NCI-H146 (cell line): ENCODE measurements around the gene U2AF2.

ENCODE experiments used
- DNase-seq: peaks from one replicate; lab custom pipeline; 2025; lab: John Stamatoyannopoulos, UW

Gene U2AF2

GRCh38 chr19:55690769-55691545, 36.1 kb downstream of the U2AF2 start:
- no peak for DNase-seq

DNA sequence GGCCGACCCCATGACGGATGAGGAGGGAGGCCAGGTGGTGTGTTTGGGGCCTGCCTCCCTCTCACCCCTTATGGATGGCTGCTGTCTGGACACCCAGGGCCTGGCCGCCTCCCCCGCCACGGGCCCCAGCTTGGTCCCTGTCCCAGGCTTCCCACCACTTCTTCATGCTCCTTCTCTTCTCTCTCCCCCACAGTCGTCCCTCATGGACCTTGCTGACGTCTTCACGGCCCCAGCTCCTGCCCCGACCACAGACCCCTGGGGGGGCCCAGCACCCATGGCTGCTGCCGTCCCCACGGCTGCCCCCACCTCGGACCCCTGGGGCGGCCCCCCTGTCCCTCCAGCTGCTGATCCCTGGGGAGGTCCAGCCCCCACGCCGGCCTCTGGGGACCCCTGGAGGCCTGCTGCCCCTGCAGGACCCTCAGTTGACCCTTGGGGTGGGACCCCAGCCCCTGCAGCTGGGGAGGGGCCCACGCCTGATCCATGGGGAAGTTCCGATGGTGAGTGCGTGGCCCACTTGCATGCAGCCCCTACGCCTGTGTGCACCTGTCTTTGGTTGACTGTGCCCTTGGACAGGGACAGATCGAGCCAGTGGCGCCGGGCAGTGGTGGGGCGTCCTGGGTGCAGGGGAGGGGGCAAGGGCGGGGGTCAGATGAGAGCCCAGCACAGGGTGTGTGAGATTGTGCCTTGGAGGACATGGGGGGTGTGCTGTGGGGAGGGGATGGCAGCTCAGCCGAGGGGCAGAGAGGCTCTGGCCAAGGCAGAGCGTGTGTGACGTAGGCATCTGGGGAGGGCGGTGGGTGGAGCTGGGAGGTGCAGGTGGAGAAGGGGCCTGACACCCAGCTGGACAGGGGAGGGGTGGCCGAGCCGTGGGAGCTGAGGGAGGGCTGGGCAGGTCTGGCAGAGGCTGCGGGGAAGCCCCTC, 37.0 kb downstream of the U2AF2 start:
- no peak for DNase-seq

- DNase-seq: no peak
Measured at GRCh38 chr19:55692681-55693081, 37.8 kb downstream of the U2AF2 start.

GRCh38 chr19:55693336-55693974, 38.6 kb downstream of the U2AF2 start:
- DNase-seq: no peak

DNA sequence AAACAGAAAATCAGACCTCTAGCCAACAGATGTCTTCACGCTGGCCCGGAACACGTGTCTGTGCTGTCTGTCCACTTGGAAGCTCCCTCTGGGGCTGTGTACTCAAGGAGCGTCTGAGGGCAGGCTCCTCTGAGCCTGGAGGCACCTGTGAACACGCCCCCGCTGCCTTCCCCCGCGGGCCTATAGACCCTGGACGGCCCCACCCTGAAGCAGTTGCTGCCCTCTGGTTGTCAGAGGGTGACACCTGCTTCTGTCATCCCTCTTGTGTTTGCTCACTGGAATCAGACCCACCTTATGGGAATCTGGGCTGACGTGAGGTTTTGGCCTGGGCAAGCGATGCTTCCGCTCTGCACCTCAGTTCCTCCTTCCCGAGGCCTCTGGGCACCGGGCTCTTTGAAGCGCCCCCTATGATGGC, 39.4 kb downstream of the U2AF2 start:
- no peak for DNase-seq

- DNase-seq: no peak
Measured at GRCh38 chr19:55694656-55695491, 40.0 kb downstream of the U2AF2 start.

DNA sequence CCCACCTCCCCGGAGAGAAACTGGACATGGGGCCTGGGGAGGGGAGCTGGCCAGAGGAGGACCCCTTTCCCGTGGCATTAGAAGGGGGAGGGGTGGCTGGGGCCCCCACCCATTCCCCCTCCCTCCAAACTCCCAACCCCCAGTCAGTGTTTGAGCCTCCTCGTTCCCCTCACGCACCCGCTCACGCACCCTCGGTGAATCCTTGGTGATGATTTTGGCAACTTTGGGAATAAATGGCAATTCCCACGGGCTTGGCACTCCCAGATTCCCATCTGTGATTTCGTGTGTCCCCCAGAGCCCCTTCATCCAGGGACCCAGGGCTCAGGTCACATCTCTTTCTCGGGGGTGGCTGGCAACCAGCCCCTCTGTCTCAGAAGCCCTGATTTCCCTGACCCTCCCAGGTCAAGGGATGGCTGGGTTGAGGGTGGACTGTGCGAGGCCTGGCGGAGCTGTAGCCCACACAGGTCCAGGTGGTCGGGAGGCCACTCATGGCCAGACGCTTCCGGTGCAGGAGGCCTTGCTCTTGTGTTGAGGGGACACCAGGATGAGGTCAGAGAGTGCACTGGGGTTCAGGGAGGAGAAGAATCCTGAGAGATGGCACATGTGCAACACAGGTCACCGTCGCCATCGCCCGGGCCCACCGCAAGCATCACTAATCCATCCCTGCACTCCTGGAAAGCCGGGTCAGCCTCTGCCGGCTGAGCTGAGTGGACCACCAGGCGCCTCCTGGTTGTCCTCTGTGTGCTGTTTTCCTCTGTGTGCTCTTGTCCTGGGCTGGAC, 40.9 kb downstream of the U2AF2 start:
- no peak for DNase-seq

DNA sequence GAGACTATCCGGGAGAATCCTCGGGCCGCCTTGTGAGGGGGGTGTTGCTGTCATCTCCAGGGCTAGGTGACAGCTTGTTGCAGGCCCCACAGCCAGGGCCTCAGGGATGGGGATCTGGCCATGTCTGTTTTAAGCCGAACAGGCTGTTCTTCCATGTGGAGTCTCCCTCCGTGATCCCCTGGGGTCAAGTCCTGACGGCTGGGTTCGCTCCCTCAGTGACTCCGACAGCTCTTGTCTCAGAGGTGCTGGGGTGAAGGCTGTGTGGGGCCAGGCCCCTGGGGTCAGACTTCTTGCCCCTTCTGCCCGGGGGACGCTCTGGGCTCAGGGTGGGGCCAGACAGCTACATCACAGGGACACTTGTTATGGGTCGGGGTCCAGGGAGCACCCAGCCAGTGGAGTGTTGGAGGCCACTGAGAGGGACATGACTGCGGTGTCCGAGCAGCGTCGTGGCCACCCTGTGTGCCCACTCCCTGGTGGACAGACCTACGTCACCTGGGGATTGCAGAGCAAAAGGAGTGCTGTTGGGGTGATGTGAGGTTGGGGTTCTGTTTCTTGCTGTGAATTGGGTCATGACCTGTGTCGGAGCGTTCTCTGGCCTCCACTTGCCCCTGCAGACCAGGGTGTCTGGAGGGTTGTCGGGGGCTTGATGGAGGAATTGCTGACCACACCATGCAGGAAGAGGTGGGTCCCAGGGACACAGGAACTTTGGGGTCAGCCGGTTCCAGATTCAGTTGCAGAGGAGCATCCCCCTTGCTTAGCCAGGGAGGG, 41.6 kb downstream of the U2AF2 start:
- DNase-seq: no peak

DNA sequence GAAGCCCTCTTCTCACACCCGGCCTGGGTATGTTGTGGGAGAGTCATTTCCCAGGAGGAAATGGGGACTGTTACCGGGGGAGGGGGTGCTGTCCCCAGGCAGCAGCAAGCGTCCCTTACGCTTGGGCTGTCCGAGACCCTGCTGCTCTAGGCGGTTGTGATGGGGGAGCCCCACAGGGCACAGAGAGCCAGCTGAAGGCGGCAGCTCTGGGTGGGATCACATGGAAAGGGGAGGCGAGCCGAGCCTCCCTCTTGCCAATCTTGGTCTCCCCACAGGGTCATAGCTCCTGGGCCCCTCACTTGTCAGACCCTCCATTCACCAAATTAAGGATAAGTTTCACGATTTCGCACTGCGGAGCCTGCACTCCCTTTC, 42.2 kb downstream of the U2AF2 start:
- no peak for DNase-seq

DNA sequence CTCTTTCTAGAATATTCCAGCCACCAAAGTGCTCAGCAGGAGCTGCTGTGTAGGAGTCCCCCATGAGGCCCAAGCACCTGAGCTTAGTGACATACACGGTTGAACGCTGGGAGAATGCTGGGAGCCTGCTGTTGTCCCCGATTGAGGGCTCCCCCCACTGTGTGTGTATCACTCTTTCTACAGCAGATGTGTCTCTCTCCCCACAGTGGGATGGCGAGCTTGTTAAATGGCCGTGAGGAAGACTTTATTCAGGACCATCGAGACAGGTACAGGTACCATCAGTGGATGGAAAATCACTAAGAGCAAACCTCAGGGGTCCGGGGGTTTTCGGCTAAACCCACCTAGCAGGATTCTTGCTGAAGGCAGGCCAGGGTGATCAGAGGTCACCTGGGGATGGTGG, 42.9 kb downstream of the U2AF2 start:
- DNase-seq: no peak

DNA sequence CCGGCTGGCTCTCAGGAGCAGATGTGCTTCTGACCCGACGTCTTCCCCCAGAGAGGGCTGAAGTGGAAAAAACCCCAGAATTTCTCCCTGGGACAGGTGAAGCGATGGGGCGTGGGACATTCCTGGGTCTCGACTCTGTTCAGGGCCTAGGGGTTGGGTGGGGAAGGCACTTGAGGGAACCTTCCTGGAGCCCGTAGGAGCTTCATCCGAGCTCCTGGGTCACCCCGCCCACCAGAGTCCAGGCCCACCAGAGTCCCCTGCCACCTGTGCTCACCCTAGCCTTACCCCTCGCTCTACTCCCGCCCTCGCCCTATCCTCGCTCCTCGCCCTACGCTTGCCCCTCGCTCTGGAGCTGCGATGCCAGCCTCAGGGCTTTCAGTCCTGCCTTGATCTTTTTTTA, 43.4 kb downstream of the U2AF2 start:
- no peak for DNase-seq

DNA sequence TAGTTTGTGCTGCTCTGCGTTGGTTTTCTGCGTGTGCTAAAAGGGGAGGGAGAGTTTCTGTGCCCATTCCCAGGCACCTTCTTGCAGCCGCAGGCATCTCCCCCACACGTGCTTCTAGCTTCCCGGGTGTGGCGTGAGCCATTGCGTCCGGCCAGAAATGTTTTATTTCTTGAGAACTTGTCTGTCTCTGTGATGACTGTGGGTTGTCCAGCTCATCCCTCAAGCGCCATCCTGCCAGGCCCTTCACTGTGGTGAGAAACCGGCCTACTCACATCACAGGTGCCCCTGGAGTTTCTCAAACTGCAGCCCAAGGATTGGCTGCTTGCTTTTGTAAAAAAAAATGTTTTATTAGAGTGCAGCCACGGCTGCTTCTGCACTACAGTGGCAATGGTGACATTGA, 44.4 kb downstream of the U2AF2 start:
- DNase-seq: no peak

- DNase-seq: no peak
Measured at GRCh38 chr19:55700813-55701212, 46.0 kb downstream of the U2AF2 start.

DNA sequence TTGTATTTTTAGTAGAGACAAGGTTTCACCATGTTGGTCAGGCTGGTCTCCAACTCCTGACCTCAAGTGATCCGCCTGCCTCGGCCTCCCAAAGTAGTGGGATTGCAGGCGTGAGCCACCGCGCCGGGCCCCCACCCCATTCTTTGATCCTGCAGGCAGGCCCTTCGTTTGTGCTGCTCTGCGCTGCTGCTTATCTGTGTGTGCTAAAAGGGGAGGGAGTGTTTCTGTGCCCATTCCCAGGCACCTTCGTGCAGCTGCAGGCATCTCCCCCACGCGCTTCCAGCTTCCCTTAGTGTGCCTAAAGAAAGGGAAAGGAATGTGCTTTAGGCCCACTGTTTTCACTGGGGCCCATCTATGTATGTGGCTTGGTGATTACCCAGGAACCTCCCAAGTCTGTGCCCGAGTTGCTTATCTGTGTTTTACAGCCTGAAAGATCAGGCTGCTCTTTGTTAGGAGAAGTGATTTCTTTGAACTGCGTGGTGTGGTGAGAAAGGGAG, 47.3 kb downstream of the U2AF2 start:
- DNase-seq: no peak

DNA sequence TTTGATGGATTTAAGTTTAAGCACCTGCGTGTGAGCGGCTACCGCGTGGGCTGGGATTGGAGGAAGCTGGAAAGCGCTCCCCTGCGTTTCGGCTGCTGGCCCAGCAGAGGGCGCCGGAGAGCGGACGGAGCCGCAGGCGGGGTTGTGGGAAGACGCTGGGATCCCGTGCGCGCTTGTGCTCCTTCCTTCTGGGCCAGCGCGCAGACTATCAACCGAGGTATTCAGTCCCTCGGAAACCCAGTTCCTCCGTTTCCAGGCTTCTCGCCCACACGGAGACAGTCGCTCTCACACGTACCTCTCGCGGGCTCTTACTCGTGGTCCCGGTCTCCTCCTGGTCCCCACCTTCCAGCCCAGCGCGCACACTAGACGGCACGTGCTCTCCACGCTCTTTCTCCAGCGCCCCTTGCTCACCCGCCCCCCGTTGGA, 49.0 kb downstream of the U2AF2 start:
- no peak for DNase-seq

GRCh38 chr19:55704494-55705245, 49.8 kb downstream of the U2AF2 start:
- no peak for DNase-seq

- no peak for DNase-seq
Measured at GRCh38 chr19:55705972-55706371, 51.1 kb downstream of the U2AF2 start.

DNA sequence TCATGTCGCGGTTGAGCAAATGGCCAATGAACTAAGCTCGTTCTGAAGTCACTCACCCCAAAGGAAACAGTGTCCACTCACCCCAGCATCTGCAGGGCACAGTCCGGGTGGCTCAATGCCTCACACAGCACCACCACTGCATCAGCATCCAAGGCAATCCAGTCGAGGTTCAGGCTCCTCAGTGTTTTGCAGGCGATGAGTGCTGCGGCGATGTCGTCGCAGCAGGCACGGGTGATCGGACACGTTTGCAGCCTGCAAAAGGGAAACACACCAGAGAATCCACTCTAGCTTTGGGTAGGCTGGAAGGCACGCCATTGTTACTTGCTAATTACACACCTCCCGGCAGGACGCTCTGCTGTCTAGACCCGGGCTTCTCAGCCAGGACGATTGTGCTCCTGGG, 56.9 kb downstream of the U2AF2 start:
- DNase-seq: no peak
